C1 segment of cervical spinal cord (tissue), 14 donors: ENCODE results near the gene SLC24A2.
"Not testable (repeated sequence)": the region's sequence is repeated elsewhere in the genome, so short reads cannot be mapped to it uniquely, and the experiment has no call there.

ENCODE experiments used
- DNase-seq, 14 donors: peaks; one replicate each; lab custom pipeline; 2025; lab: John Stamatoyannopoulos, UW

Gene SLC24A2

GRCh38 chr9:19788614-19789271 is at the start of gene SLC24A2:
SLC24A2 (minus strand) TSS chr9:19789037.
- DNase-seq: peak in 9 of 14 donors; percentile 11 to 69 (median 45)

- DNase-seq: not testable (repeated sequence)
Measured at GRCh38 chr9:19833331-19833730, 44.5 kb upstream of the SLC24A2 start.

- no peak for DNase-seq
Measured at GRCh38 chr9:19830796-19831195, 42.0 kb upstream of the SLC24A2 start.

GRCh38 chr9:19828576-19829109 is 39.8 kb upstream of the SLC24A2 start:
- no peak for DNase-seq

- DNase-seq: no peak
Measured at GRCh38 chr9:19816769-19817168, 27.9 kb upstream of the SLC24A2 start.

- no peak for DNase-seq
Measured at GRCh38 chr9:19812194-19812593, 23.4 kb upstream of the SLC24A2 start.

GRCh38 chr9:19809422-19810269 is 20.8 kb upstream of the SLC24A2 start:
- no peak for DNase-seq

GRCh38 chr9:19807182-19807892 is 18.5 kb upstream of the SLC24A2 start:
- DNase-seq: no peak

GRCh38 chr9:19804431-19804830 is 15.6 kb upstream of the SLC24A2 start:
- no peak for DNase-seq

GRCh38 chr9:19800884-19801283 is 12.0 kb upstream of the SLC24A2 start:
- no peak for DNase-seq

GRCh38 chr9:19799784-19800183 is 10.9 kb upstream of the SLC24A2 start:
- DNase-seq: no peak

GRCh38 chr9:19788152-19788551 is 685 bp downstream of the SLC24A2 start:
- peak in 4 of 14 donors; percentile 10 to 60 (median 46) for DNase-seq

- no peak for DNase-seq
Measured at GRCh38 chr9:19787672-19788071, 1.2 kb downstream of the SLC24A2 start.

GRCh38 chr9:19785230-19785629 is 3.6 kb downstream of the SLC24A2 start:
- peak in 2 of 14 donors; percentile 18 to 23 for DNase-seq

- DNase-seq: no peak
Measured at GRCh38 chr9:19784136-19784535, 4.7 kb downstream of the SLC24A2 start.

- peak in 1 of 14 donors; percentile 24 for DNase-seq
Measured at GRCh38 chr9:19783500-19783899, 5.3 kb downstream of the SLC24A2 start.

- DNase-seq: peak in 2 of 14 donors; percentile 11
Measured at GRCh38 chr9:19782005-19782404, 6.8 kb downstream of the SLC24A2 start.

GRCh38 chr9:19781240-19781639 is 7.6 kb downstream of the SLC24A2 start:
- no peak for DNase-seq

GRCh38 chr9:19771446-19771845 is 17.4 kb downstream of the SLC24A2 start:
- no peak for DNase-seq

- DNase-seq: no peak
Measured at GRCh38 chr9:19770973-19771372, 17.9 kb downstream of the SLC24A2 start.

GRCh38 chr9:19769213-19769612 is 19.6 kb downstream of the SLC24A2 start:
- DNase-seq: no peak

- no peak for DNase-seq
Measured at GRCh38 chr9:19768798-19769197, 20.0 kb downstream of the SLC24A2 start.
